Chondrocyte (in vitro differentiated cells): ENCODE results near the gene EYA4. TPM values are rescaled to one million over a fixed set of nuclear protein-coding genes. Genes with fewer than 3 reads are reported as not detected.
A peak's percentile ranks its signal among the peaks of the same experiment; 100 is the strongest.

Experiments
- DNase-seq: peaks from one replicate; pipeline ENCODE4 v3.0.0; 2021; ENCODE audit warnings: mixed read lengths, low spot score
- H3K27ac Mint-ChIP-seq: one replicate; pipeline ENCODE4 v1.8.0; 2021; ENCODE audit warnings: mild to moderate bottlenecking, moderate library complexity, mixed read lengths; ENCODE audit not compliant: unreplicated experiment
- H3K27me3 Mint-ChIP-seq: 2 replicates; pipeline ENCODE4 v1.8.0; 2021; ENCODE audit warnings: low read depth, mixed read lengths
- H3K36me3 Mint-ChIP-seq: 2 replicates; pipeline ENCODE4 v1.8.0; 2021; ENCODE audit warnings: low read depth, mixed read lengths
- H3K4me1 Mint-ChIP-seq: 2 replicates; pipeline ENCODE4 v1.8.0; 2021; ENCODE audit warnings: low read depth, mild to moderate bottlenecking, mixed read lengths
- H3K4me3 Mint-ChIP-seq: one replicate; pipeline ENCODE4 v1.8.0; 2021; ENCODE audit warnings: mild to moderate bottlenecking, moderate library complexity, mixed read lengths; ENCODE audit not compliant: unreplicated experiment
- H3K9me3 Mint-ChIP-seq: 2 replicates; pipeline ENCODE4 v1.8.0; 2021; ENCODE audit warnings: low read depth, mixed read lengths
- CTCF ChIP-seq: fragments of 200-600 bp; sonication (generic); IDR thresholded peaks from 2 replicates; pipeline ENCODE4 v1.5.0; 2021; ENCODE audit warnings: antibody characterized with exemption, mild to moderate bottlenecking, moderate library complexity
- total RNA-seq: library from RNA; stranded (reverse); gene quantifications from 3 replicates; pipeline ENCODE4 v1.2.1, GENCODE V29; 2021

Gene EYA4
- total RNA-seq, 1 donor from 2014 or later = 7.9 TPM

DNA sequence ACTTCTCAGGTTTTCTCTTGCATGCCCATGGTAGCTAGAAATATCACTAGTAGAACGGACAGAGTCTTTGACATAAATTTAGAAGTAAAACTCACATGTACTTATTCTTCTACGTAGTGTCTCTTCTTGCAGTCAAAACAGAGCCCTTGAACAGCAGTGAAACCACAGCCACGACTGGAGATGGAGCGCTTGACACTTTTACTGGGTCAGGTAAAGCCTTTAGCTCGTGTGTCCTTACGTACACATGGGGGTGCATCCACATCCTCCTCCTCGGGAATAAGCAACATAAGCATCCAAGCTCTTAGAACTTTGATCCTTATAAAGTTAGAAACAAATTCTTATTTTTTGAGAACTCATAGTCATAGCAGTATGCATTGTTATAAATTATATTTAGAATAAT is 215.3 kb downstream of the EYA4 start:
- no peaks in the 10 kb centered on the region for H3K4me1 Mint-ChIP-seq
- no peaks in the 10 kb centered on the region for H3K27me3 Mint-ChIP-seq
- DNase-seq = no peak
- H3K36me3 Mint-ChIP-seq = no peaks in the 10 kb centered on the region
- H3K27ac Mint-ChIP-seq = no peak overlapping the region
- no peak overlapping the region for H3K4me3 Mint-ChIP-seq
- H3K9me3 Mint-ChIP-seq = no peaks in the 10 kb centered on the region
- no peak for TF ChIP-seq CTCF

DNA sequence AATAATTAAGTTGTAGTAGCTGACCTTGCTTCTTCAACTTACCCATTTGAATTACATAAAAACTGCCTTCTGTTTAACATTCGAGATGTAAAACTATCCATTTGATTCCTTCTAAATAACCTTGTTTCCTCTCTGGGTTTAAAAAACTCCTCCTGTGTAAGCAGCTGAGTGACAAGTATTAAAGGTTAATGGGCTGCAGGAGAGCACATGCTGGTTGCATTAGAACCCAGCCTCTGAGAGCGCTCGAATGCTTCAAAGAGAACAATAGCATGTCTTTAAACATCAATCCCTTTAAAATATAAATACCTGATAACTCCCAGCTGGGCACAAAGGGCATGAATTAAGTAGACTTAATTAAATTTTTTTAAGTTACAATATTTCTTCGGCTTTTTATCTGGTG is 215.8 kb downstream of the EYA4 start:
- TF ChIP-seq CTCF = no peak
- Mint-ChIP-seq H3K36me3 (no peaks in the 10 kb centered on the region), H3K27me3 (no peaks in the 10 kb centered on the region), H3K4me1 (no peaks in the 10 kb centered on the region), H3K9me3 (no peaks in the 10 kb centered on the region), H3K27ac (no peak overlapping the region), H3K4me3 (no peak overlapping the region)
- DNase-seq = no peak

GRCh38 chr6:133460101-133460500 is 218.9 kb downstream of the EYA4 start:
- no peak for DNase-seq
- no peaks in the 10 kb centered on the region for H3K4me1 Mint-ChIP-seq
- no peaks in the 10 kb centered on the region for H3K36me3 Mint-ChIP-seq
- no peak for TF ChIP-seq CTCF
- no peak overlapping the region for H3K27ac Mint-ChIP-seq
- no peaks in the 10 kb centered on the region for H3K27me3 Mint-ChIP-seq
- H3K4me3 Mint-ChIP-seq = no peak overlapping the region
- H3K9me3 Mint-ChIP-seq = no peaks in the 10 kb centered on the region

DNA sequence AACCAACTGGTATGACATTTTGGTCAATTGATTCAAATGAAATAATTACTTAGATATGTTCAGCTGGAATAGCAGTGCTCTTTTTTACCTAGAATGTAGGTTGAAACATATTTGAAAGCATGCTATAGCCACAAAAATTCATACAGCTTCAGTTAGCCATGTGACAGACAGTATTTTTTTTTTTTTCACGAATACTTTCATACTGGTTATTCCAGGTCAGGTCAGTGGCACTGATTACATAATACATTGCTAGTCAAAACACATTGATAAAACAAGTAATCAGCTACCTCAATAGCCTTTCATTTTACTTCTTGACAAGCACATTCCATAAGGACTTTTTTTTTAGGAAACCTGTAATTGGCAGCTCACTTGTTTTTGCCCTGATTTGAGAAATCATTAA is 222.6 kb downstream of the EYA4 start:
- Mint-ChIP-seq H3K4me1 (peaks cover 18% of the 10 kb centered on the region), H3K27me3 (no peaks in the 10 kb centered on the region), H3K27ac (no peak overlapping the region), H3K9me3 (no peaks in the 10 kb centered on the region), H3K4me3 (no peak overlapping the region), H3K36me3 (peaks cover 3% of the 10 kb centered on the region)
- no peak for TF ChIP-seq CTCF
- DNase-seq = no peak

GRCh38 chr6:133466680-133467079 is 225.5 kb downstream of the EYA4 start:
- TF ChIP-seq CTCF = no peak
- no peak for DNase-seq
- Mint-ChIP-seq H3K4me3 (no peak overlapping the region), H3K4me1 (peaks cover 18% of the 10 kb centered on the region), H3K9me3 (peaks cover 8% of the 10 kb centered on the region), H3K36me3 (peaks cover 9% of the 10 kb centered on the region), H3K27ac (peak overlapping the region; percentile 52), H3K27me3 (no peaks in the 10 kb centered on the region)
